NCI-H82 (cell line): ENCODE results near the gene SCAMP5.

Experiments used
- DNase-seq: peaks from one replicate; lab custom pipeline; 2025; lab: John Stamatoyannopoulos, UW

SCAMP5 gene

GRCh38 chr15:74995182-74995778, at the start of gene SCAMP5:
TSS of gene SCAMP5 (plus strand) at chr15:74995563. CDS start at chr15:75011840, 16,277 bp downstream.
- peak; percentile 99 for DNase-seq

- DNase-seq: peak; percentile 92
These were observed 45.1 kb upstream of the SCAMP5 start for GRCh38 chr15:74950078-74950908.

GRCh38 chr15:74951006-74951405, 44.4 kb upstream of the SCAMP5 start:
- peak; percentile 41 for DNase-seq

GRCh38 chr15:74954515-74954914, 40.8 kb upstream of the SCAMP5 start:
- peak; percentile 88 for DNase-seq

GRCh38 chr15:74955017-74955416, 40.3 kb upstream of the SCAMP5 start:
- DNase-seq: peak; percentile 37

- peak; percentile 86 for DNase-seq
These were observed 39.3 kb upstream of the SCAMP5 start for GRCh38 chr15:74955796-74956647.

- peak; percentile 93 for DNase-seq
These were observed 38.5 kb upstream of the SCAMP5 start, which contains the start of gene RPP25 for GRCh38 chr15:74956648-74957475. TSS of gene RPP25 (minus strand) at chr15:74956772. CDS start at chr15:74956583, 189 bp downstream.

GRCh38 chr15:74957476-74958035, 37.8 kb upstream of the SCAMP5 start:
- no peak for DNase-seq

- DNase-seq: peak; percentile 85
These were observed 36.9 kb upstream of the SCAMP5 start for GRCh38 chr15:74958320-74958907.

GRCh38 chr15:74958908-74959585, 36.3 kb upstream of the SCAMP5 start:
- DNase-seq: peak; percentile 65

- DNase-seq: no peak
These were observed 35.8 kb upstream of the SCAMP5 start for GRCh38 chr15:74959586-74959939.

GRCh38 chr15:74960286-74960685, 35.1 kb upstream of the SCAMP5 start:
- no peak for DNase-seq

GRCh38 chr15:74960995-74961588, 34.3 kb upstream of the SCAMP5 start:
- no peak for DNase-seq

- DNase-seq: no peak
These were observed 33.7 kb upstream of the SCAMP5 start for GRCh38 chr15:74961616-74962015.

- peak; percentile 31 for DNase-seq
These were observed 33.1 kb upstream of the SCAMP5 start for GRCh38 chr15:74962219-74962618.

GRCh38 chr15:74962671-74963070, 32.7 kb upstream of the SCAMP5 start:
- DNase-seq: peak; percentile 31

GRCh38 chr15:74963213-74963612, 32.1 kb upstream of the SCAMP5 start:
- no peak for DNase-seq

- DNase-seq: peak; percentile 43
These were observed 30.6 kb upstream of the SCAMP5 start for GRCh38 chr15:74964794-74965193.

- DNase-seq: no peak
These were observed 27.7 kb upstream of the SCAMP5 start for GRCh38 chr15:74967670-74968069.

- DNase-seq: peak; percentile 15
These were observed 19.2 kb upstream of the SCAMP5 start for GRCh38 chr15:74976159-74976558.
